GM21423 (cell line): Measurements from ENCODE around the gene AGTPBP1.
"Not testable (repeated sequence)": the region's sequence is repeated elsewhere in the genome, so short reads cannot be mapped to it uniquely, and the experiment has no call there.

Experiments
- ATAC-seq: cut with Tn5 transposase; IDR thresholded peaks from one replicate; pipeline ENCODE4 v1.9.1; 2021; ENCODE audit warnings: mild to moderate bottlenecking, moderate library complexity; ENCODE audit not compliant: unreplicated experiment

AGTPBP1 gene

GRCh38 chr9:85723215-85723614 lies 18.5 kb downstream of the AGTPBP1 start:
- ATAC-seq, result no peak

GRCh38 chr9:85719411-85719810 lies 22.3 kb downstream of the AGTPBP1 start:
- not testable (repeated sequence) for ATAC-seq

GRCh38 chr9:85717818-85718217 lies 23.9 kb downstream of the AGTPBP1 start:
- not testable (repeated sequence) for ATAC-seq

- ATAC-seq, result no peak
These were observed 24.5 kb downstream of the AGTPBP1 start for GRCh38 chr9:85717220-85717619.

GRCh38 chr9:85716031-85716877 lies 25.5 kb downstream of the AGTPBP1 start:
- peak; percentile 55 for ATAC-seq

GRCh38 chr9:85715587-85715986 lies 26.2 kb downstream of the AGTPBP1 start:
- ATAC-seq, result peak; percentile 71

GRCh38 chr9:85713897-85714296 lies 27.9 kb downstream of the AGTPBP1 start:
- no peak for ATAC-seq

- ATAC-seq, result no peak
These were observed 37.0 kb downstream of the AGTPBP1 start for GRCh38 chr9:85704744-85705143.

- ATAC-seq, result no peak
These were observed 38.4 kb downstream of the AGTPBP1 start for GRCh38 chr9:85703398-85703797.

GRCh38 chr9:85702726-85703289 lies 38.9 kb downstream of the AGTPBP1 start:
- no peak for ATAC-seq

GRCh38 chr9:85702191-85702590 lies 39.6 kb downstream of the AGTPBP1 start:
- ATAC-seq, result no peak

- no peak for ATAC-seq
These were observed 41.4 kb downstream of the AGTPBP1 start for GRCh38 chr9:85700330-85700729.

GRCh38 chr9:85688361-85688760 lies 53.4 kb downstream of the AGTPBP1 start:
- no peak for ATAC-seq

GRCh38 chr9:85685081-85685480 lies 56.7 kb downstream of the AGTPBP1 start:
- ATAC-seq, result no peak

- no peak for ATAC-seq
These were observed 65.0 kb downstream of the AGTPBP1 start for GRCh38 chr9:85676790-85677189.

- ATAC-seq, result no peak
These were observed 74.4 kb downstream of the AGTPBP1 start for GRCh38 chr9:85667374-85667773.

- no peak for ATAC-seq
These were observed 75.7 kb downstream of the AGTPBP1 start for GRCh38 chr9:85666086-85666485.

GRCh38 chr9:85662573-85662972 lies 79.2 kb downstream of the AGTPBP1 start:
- ATAC-seq, result no peak

- ATAC-seq, result no peak
These were observed 83.0 kb downstream of the AGTPBP1 start for GRCh38 chr9:85658716-85659115.

GRCh38 chr9:85653153-85653552 lies 88.6 kb downstream of the AGTPBP1 start:
- no peak for ATAC-seq

- peak; percentile 87 for ATAC-seq
These were observed 94.2 kb downstream of the AGTPBP1 start for GRCh38 chr9:85647571-85647970.

GRCh38 chr9:85645909-85646627 lies 95.7 kb downstream of the AGTPBP1 start:
- no peak for ATAC-seq
